Pancreas (tissue), 10 donors: ENCODE results near the gene STAP1. TPM values are rescaled to one million over a fixed set of nuclear protein-coding genes. Genes with fewer than 3 reads are reported as not detected.
A peak's percentile ranks its signal among the peaks of the same experiment; 100 is the strongest.

Experiments
- ATAC-seq, 4 donors: fragments of 200-7000 bp; cut with Tn5 transposase; one replicate each; pipeline versions ENCODE4 v1.8.0 to v1.9.1; 2020; ENCODE audit warnings: mild to moderate bottlenecking in 4 of 4, moderate library complexity in 4 of 4
- DNase-seq, 6 donors: peaks; one replicate each; pipeline ENCODE4 v3.0.0-alpha.2; 2020
- FAIRE-seq: peaks from 2 replicates; lab custom pipeline; 2012; peaks lifted over from hg19 to GRCh38; lab: Jason Lieb, UNC
- H3K27ac ChIP-seq, 4 donors: fragments of 200-600 bp; sonication (generic); 1 replicate in 3 of 4; 2 replicates in 1 of 4; pipeline versions ENCODE4 v1.5.0 to v1.8.0; 2020
- H3K27me3 ChIP-seq, 4 donors: fragments of 200-600 bp; one replicate each; pipeline ENCODE4 v1.8.0; 2021
- H3K36me3 ChIP-seq, 3 donors: fragments of 200-600 bp; sonication (generic) in 1 of 3; one replicate each; pipeline versions ENCODE4 v1.5.0 to v1.8.0; 2020 to 2021
- H3K4me1 ChIP-seq, 3 donors: fragments of 200-600 bp; one replicate each; pipeline ENCODE4 v1.8.0; 2021
- H3K4me3 ChIP-seq, 4 donors: fragments of 200-600 bp; sonication (generic) in 2 of 4; one replicate each; pipeline versions ENCODE4 v1.5.0 to v1.8.0; 2020 to 2021
- H3K9me3 ChIP-seq, 4 donors: fragments of 200-600 bp; one replicate each; pipeline ENCODE4 v1.8.0; 2021
- CTCF ChIP-seq, 4 donors: fragments of 200-600 bp; sonication (generic) in 3 of 4; IDR thresholded peaks; one replicate each; pipeline versions ENCODE4 v1.5.0 to v1.8.0; 2021; ENCODE audit warnings: antibody characterized with exemption in 4 of 4
- WGBS, 2 donors: extraction: QIAGEN DNeasy Blood & Tissue Kit; methylation state at CpG; one replicate each; pipeline ENCODE4 v1.1.7; 2013; 5-methylcytosine and 5-hydroxymethylcytosine counted together
- intact Hi-C, 3 donors: fragments of 100-400 bp; cut with DNase I; formaldehyde crosslinking; loops; one replicate each; pipeline versions ENCODE4 v1.11.1 to v1.14.2; 2022
- polyA plus RNA-seq, 2 donors: library from polyadenylated mRNA; stranded (reverse); fragments of 200-250 nt; gene quantifications; one replicate each; pipeline ENCODE4 v1.2.3, GENCODE V29; 2013
- total RNA-seq, 6 donors: library from RNA; stranded (reverse); fragmentation: NEBNext Ultra II Directional in 4 of 6; extraction: Animal tissue kit (Norgen Biotek cat#: 25700) in 4 of 6; gene quantifications; one replicate each; pipeline versions ENCODE4 v1.2.1 to v1.2.4, GENCODE V29; 2021 to 2023
- donor health status: healthy with polysubstance abuse.
- donor health status: DM: no; HTN: no; CAD: no; lungs with moderate emphysema.
- donor health status: DM: no; HTN: no; CAD: no.
- donor health status: control.
- donor health status: control.
- donor health status: Bipolar disorder and iron deficiency.
- donor health status: DM: yes; HTN: yes; CAD: no.
- donor health status: DM: no; HTN: no; CAD: no.
- donor health status: DM: no; HTN: no; CAD: no.
- donor health status: DM: yes; HTN: yes; CAD: no.

STAP1 gene
- total RNA-seq (under 1 TPM in 2 of 6 donors, not detected in 4; 0.24 to 0.29 TPM), polyA plus RNA-seq (under 1 TPM; 0.21 to 0.27 TPM)

GRCh38 chr4:67558493-67558892 lies at the start of gene STAP1:
Gene STAP1 (plus strand): TSS chr4:67558727. CDS start chr4:67558810, 83 bp downstream.
- TF ChIP-seq CTCF (IDR thresholded peaks at IDR 0.05) = no peak
- H3K4me1 ChIP-seq = no peaks in the 10 kb centered on the region
- no peak for FAIRE-seq
- no peak for ATAC-seq
- no peaks in the 10 kb centered on the region for H3K9me3 ChIP-seq
- 82 to 86% methylated on average over 4 of the region's 4 CpGs for WGBS, 2 donors
- H3K4me3 ChIP-seq = no peak within 1 kb of the TSS
- no peak within 1 kb of the TSS for H3K27ac ChIP-seq
- no peaks in the 10 kb centered on the region for H3K36me3 ChIP-seq
- no peak for DNase-seq
- no peaks in the 10 kb centered on the region for H3K27me3 ChIP-seq
- intact Hi-C loops = no loop called here

GRCh38 chr4:67512501-67512900 lies 46.0 kb upstream of the STAP1 start:
- no peak for FAIRE-seq
- 87 to 88% methylated on average over 3 of the region's 3 CpGs for WGBS, 2 donors
- Histone ChIP-seq H3K4me1 (no peaks in the 10 kb centered on the region), H3K4me3 (no peak overlapping the region), H3K27ac (no peak overlapping the region), H3K36me3 (peaks cover 0 to 39% (median 5%) of the 10 kb centered on the region in 3 donors), H3K27me3 (no peaks in the 10 kb centered on the region), H3K9me3 (no peaks in the 10 kb centered on the region)
- ATAC-seq = no peak
- intact Hi-C loops = no loop called here
- DNase-seq = no peak
- no peak for TF ChIP-seq CTCF (IDR thresholded peaks at IDR 0.05)

- H3K9me3 ChIP-seq = no peaks in the 10 kb centered on the region
- DNase-seq = no peak
- no peak for ATAC-seq
- intact Hi-C loops = no loop called here
- WGBS, 2 donors = 96 to 100% methylated on average over 5 of the region's 5 CpGs
- H3K27ac ChIP-seq = no peak overlapping the region
- H3K36me3 ChIP-seq = peaks cover 0 to 19% (median 8%) of the 10 kb centered on the region in 3 donors
- no peak overlapping the region for H3K4me3 ChIP-seq
- H3K4me1 ChIP-seq = peaks cover 0 to 3% (median 0%) of the 10 kb centered on the region in 3 donors
- FAIRE-seq = no peak
- TF ChIP-seq CTCF (IDR thresholded peaks at IDR 0.05) = no peak
- H3K27me3 ChIP-seq = no peaks in the 10 kb centered on the region
Measured at GRCh38 chr4:67520141-67520540, 38.4 kb upstream of the STAP1 start.

GRCh38 chr4:67521506-67521905 lies 37.0 kb upstream of the STAP1 start:
- H3K4me1 ChIP-seq = peaks cover 0 to 3% (median 0%) of the 10 kb centered on the region in 3 donors
- ATAC-seq (no peak), FAIRE-seq (no peak), DNase-seq (no peak)
- 97 to 100% methylated on average over 1 of the region's 1 CpG for WGBS, 2 donors
- intact Hi-C loops = no loop called here
- no peak overlapping the region for H3K4me3 ChIP-seq
- no peaks in the 10 kb centered on the region for H3K9me3 ChIP-seq
- peaks cover 0 to 19% (median 8%) of the 10 kb centered on the region in 3 donors for H3K36me3 ChIP-seq
- no peak for TF ChIP-seq CTCF (IDR thresholded peaks at IDR 0.05)
- H3K27ac ChIP-seq = no peak overlapping the region
- no peaks in the 10 kb centered on the region for H3K27me3 ChIP-seq

GRCh38 chr4:67522230-67522629 lies 36.3 kb upstream of the STAP1 start:
- DNase-seq (no peak), ATAC-seq (peak in 1 of 4 donors; percentile 32), FAIRE-seq (no peak)
- intact Hi-C loops = no loop called here
- WGBS, 2 donors = 45 to 59% methylated on average over 2 of the region's 2 CpGs
- Histone ChIP-seq H3K36me3 (peaks cover 0 to 16% (median 8%) of the 10 kb centered on the region in 3 donors), H3K27ac (no peak overlapping the region), H3K9me3 (no peaks in the 10 kb centered on the region), H3K4me3 (no peak overlapping the region), H3K27me3 (no peaks in the 10 kb centered on the region), H3K4me1 (peaks cover 0 to 3% (median 0%) of the 10 kb centered on the region in 3 donors)
- no peak for TF ChIP-seq CTCF (IDR thresholded peaks at IDR 0.05)
